NCI-H82 (cell line): ENCODE data around the gene LRIG2.
"Not testable (repeated sequence)": the region's sequence is repeated elsewhere in the genome, so short reads cannot be mapped to it uniquely, and the experiment has no call there.

Experiments used
- DNase-seq: peaks from one replicate; lab custom pipeline; 2025; lab: John Stamatoyannopoulos, UW

Gene LRIG2, protein sequence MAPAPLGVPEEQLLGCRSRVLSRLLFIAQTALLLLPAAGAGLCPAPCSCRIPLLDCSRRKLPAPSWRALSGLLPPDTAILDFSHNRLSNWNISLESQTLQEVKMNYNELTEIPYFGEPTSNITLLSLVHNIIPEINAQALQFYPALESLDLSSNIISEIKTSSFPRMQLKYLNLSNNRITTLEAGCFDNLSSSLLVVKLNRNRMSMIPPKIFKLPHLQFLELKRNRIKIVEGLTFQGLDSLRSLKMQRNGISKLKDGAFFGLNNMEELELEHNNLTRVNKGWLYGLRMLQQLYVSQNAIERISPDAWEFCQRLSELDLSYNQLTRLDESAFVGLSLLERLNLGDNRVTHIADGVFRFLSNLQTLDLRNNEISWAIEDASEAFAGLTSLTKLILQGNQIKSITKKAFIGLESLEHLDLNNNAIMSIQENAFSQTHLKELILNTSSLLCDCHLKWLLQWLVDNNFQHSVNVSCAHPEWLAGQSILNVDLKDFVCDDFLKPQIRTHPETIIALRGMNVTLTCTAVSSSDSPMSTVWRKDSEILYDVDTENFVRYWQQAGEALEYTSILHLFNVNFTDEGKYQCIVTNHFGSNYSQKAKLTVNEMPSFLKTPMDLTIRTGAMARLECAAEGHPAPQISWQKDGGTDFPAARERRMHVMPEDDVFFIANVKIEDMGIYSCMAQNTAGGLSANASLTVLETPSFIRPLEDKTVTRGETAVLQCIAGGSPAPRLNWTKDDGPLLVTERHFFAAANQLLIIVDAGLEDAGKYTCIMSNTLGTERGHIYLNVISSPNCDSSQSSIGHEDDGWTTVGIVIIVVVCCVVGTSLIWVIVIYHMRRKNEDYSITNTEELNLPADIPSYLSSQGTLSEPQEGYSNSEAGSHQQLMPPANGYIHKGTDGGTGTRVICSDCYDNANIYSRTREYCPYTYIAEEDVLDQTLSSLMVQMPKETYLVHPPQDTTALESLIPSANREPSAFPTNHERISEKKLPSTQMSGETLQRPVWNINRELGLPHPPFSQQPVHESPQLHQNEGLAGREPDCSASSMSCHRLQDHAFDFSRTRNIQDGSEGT

DNA sequence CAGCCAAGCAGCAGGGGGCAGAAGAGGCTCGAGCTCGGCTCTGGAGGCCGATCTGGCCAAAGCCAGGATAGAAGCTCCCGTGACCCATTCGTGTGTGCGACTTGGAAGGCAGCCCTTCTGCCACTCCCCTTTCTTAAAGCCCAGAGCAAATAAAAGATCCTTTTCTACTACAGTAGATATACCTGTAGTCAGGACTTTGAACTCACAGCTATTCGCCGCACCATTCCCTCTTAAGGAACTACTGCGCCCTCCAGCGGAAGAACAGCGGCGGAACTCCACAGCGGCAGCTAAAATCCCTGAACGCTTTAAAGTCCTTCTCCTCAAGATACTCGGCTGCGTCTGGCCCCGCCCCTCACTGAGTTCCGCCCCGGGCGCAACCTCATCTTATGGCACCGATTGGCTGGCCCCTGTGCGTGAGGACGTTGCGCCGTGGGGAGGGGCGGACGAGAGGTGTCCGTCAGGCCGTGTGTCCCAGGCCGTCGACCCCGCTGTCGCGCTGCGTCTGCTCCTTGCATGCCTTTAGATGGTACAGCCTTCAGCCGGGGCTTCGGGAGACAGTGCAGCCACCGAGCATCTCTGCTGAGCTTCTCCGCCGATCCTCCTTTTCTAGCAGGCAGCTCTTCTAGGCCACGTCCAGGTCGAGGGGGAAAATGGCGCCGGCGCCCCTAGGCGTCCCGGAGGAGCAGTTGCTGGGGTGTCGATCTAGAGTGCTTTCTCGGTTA lies at the start of gene LRIG2:
TSS of gene LRIG2 (plus strand) at position 442 of the 722 bp plus-strand sequence. CDS start at position 651, 209 bp downstream.
- DNase-seq, result peak; percentile 100

DNA sequence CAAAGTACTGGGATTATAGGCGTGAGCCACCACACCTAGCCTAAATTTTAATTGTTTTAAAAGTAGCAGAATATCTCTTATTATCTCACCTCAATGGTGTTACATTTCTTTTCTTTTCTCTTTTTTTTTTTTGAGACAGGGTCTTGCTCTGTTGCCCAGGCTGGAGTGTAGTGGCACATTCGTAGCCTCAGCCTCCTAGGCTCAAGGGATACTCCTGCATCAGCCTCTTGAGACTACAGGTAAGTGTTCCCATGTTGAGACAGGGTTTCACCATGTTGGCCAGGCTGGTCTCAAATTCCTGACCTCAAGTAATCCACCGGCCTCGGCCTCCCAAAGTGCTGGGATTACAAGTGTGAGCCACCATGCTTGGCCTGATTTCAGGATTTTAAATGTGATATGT lies 49.7 kb upstream of the LRIG2 start:
- DNase-seq, result not testable (repeated sequence)

DNA sequence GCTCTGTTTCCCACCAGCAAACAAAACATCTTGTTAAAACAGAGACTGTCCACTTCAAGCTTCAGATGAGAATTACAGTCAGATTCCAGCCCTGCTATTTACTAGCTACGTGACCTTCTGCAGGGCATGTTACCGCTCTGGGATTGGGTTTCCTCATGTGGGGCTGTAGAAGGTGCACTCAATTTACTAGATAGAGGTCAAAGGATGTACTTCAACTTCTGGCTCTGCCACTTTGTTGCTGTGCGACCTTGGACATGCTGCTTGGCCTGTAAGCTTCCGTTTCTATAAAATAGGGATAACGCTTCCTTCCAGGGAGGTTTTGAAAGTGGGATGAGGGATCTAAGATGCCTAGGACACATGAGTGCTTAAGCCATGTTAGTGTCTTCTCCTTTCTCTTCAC lies 46.0 kb upstream of the LRIG2 start:
- no peak for DNase-seq

DNA sequence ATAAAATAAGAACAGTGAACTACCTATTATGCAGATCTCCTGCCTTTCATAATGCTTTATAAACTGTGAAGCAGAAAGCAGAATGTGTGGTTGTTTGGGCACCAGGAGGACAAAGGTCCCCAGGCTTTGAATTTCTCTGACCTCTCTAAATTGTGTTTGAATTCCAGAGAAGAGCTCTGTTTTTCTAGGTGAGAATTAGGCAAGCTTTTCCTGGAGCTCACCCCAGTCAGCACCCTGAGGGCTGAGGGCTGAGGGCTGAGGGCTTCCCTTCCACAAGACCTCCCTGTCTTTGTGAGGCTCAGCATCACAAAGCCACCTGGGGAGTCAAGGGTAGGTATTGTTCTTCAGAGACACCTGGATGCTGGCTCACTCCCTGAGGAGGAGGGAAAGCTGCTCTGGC lies 45.5 kb upstream of the LRIG2 start:
- no peak for DNase-seq

DNA sequence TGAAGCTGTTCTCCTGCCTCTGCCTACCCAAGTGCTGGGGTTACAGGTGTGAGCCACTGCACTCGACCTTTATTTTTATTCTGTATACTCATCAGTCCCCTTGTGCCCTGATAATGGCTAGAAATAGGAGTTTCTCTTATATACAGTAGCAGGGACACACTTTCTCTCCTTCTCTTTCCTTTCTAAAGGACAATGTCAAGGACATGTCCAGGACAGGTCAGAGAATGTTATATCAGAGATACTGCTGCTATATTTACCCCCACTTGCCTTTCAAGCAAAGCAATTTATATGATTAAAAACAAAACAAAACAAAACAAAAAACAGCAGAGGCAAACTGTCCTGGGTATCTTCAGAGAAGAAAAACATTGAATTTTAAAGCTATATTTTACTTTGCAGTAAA lies 43.2 kb upstream of the LRIG2 start:
- DNase-seq, result no peak

DNA sequence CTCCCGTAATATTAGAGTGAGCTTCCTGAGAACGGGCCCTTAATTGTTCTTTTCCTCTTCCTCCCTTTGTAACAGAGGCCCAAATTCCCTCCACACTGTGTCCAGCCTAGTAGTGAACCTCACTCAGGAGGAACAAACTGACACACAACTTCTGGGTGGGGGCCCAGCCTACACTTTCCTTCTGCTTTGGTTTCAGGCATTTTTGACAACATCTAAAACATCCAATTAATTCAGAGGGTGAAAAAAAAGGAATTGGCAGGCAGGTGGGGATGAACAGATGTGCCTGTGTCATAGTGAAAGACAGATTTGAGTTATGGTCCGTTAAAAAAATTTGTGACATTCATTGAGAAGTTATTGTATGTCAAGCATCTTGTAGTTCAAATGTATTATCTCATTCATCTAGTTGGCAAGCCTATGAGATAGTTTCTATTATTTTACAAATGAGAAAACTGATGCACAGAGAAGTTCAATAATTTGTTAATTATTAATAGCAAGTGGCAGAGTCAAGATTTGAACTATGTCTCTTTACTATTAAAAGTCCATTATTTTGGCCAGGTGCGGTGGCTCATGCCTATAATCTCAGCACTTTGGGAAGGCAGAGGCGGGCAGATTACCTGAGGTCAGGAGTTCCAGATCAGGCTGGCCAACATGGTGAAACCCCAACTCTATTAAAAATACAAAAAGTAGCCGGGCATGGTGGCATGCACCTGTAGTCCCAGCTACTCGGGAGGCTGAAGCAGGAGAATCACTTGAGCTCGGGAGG lies 41.6 kb upstream of the LRIG2 start:
- DNase-seq, result no peak

DNA sequence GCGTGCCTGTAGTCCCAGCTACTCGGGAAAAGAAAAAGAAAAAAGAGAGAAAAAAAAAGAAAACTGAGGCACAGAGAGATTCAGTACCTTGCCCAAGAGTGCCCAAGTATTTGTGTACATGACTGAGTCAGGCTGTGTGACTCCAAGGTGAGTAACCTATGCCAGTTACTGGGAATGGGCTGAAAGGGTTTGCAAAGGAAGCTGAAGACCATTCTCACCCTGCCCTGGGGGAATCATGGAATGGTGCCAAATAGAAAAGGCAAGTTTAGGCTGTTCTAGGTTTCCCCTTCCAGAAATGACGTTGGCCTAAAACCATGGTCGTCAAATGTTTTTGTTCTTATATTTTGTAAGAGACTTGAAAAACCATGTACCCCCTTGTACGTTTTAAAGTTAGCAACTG lies 37.9 kb upstream of the LRIG2 start:
- DNase-seq, result no peak

DNA sequence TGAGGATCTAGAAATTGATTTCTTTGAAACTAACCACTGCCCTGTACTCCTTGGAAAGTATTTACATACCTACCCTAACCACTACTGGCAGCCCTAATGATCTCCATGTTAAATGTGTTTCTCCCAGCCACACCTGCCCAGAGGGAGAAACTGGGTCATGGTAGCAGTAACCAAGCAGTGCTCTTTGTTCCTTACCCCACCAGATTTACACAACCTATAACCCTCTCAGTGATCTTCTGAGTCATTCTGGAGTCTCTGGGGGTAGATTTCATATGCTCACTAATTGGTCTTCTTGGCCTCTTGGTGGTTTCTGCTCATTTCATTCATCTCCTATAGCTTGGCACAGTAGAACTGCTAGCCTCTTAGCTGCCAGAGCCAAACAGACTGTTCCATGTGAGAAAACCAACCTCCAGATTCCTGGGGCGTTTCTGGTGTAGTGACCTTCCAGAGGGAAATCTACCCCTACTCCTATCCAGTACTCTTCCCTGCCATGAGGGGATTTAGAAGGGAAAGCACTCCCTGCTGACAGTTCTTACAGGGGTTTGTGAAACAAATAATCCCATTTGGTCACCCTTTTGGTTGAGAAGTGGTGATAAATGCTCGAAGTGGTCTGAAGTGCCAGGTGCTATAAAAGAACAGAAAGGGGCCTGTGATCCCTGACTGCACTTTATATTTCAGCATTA lies 36.2 kb upstream of the LRIG2 start:
- DNase-seq, result peak; percentile 54

DNA sequence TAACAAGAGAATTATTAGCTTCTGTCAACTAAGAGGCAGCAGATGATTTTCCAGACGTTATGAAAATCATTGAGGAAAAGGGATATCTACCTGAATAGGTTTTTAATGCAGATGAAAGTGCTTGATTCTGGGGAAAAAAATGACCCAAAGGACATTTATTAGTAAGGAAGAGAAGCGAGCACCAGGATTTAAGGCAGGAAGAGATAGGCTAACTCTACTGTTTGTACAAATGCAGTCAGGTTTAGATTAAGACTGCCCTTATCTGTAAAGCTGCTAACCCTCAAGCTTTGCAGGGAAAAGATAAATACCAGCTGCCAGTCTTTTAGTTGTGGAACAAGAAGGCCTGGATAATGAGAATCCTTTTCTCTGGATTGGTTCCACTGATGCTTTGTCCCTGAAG lies 33.0 kb upstream of the LRIG2 start:
- peak; percentile 88 for DNase-seq

DNA sequence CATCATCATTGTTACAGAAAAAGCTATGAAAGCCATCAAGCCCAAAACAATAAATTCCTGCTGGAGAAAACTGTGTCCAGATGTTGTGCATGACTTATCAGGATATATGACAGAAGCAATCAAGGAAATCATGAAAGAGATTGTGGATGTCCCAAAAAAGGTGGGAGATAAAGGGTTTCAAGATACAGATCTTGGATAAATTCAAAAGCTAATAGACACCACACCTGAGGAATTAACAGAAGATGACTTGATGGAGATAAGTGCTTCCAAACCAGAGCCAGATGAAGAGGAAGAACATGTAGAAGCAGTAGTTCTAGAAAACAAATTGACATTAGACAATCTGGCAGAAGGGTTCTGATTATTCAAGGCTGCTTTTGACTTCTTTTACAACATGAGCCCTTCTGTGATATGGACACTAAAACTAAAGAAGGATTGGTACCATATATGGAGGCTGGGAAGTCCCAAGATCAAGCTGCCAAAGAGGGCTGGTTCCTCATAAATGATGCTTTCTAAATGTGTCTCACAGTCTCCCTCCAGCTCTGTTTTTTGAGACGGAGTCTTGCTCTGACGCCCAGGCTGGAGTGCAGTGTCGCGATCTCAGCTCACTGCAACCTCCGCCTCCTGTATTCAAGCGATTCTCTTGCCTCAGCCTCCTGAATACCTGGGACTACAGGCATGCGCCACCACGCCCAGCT lies 32.1 kb upstream of the LRIG2 start:
- no peak for DNase-seq

DNA sequence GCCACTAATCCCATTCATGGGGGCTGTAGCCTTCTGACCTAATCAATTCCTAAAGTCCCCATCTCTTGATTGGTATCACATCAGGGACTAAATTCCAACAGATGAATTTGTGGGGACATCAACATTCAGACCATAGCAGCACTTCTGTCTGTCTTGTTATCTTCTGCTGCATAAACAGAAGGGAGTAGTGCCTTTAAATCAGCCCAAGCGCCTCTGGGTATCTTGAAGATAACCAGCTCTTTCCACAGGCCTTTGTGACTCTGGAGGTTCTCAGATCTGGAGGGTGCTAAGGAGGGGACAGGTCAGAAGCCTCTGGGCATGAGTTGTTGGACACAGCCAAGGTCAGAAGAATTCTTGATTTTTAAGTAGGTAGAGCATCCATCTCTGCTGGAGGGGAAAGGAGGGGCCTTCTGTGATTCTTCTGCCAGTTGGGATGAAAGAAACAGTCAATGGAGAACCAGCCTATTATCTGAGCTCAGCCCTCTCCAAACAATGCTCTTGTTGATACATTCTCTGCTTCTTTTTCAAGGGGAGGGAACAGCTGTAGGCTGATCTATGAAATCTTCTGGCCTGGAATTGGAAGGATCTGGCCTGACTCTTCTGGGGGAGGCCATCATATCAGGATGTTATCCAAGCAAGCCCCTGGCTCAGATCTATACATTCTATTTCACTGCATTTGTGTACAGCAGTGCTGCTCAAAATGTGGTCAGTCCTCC lies 31.3 kb upstream of the LRIG2 start:
- DNase-seq, result no peak

DNA sequence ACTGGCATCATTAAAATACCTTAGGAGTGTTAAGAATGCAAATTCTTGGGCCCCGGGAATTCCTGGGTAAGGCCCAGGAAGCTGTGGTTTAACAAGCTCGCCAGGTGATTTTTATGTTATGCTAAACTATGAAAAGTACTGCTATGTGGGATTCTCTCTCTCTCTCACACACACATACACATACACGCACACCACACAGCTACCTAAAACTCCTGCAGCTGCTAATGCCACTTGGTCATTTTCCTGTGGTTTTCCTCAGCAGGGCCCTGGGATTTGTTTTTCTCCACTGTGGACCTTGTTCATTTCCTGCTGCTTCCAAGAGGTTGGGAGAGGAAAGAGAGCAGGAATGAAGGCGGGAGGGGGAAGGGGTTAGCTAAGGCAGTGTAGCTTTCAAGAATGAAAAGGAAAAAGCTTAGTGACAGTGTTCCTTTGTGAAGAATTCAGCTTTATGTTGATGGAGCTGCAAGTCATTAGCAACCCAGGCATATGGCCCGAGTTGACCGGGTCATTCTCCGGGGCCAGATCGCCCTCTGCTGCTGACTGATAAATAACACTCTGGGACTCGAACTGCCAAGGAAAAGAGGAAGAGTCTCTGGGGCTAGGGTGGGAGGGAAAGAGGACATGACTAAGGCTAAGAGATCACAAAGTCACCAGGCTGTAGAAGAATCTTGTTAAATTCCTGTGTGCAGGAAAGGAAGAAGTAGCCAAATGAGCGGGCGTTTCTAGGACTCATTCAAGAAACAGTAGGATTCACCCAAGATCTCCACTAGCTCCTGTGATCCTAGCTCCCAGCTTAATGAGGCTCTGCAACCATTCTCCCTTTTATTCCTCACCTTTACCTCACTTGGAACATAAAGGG lies 30.5 kb upstream of the LRIG2 start:
- DNase-seq, result peak; percentile 87

DNA sequence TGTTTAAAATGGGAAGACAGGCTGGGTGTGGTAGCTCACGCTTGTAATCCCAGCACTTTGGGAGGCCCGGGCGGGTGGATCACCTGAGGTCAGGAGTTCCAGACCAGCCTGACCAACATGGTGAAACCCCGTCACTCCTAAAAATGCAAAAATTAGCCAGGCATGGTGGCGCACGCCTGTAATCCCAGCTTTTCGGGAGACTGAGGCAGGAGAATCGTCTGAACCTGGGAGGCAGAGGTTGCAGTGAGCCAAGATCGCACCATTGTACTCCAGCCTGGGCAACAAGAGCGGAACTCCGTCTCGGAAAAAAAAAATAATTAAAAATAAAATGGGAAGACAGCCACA lies 29.9 kb upstream of the LRIG2 start:
- not testable (repeated sequence) for DNase-seq

DNA sequence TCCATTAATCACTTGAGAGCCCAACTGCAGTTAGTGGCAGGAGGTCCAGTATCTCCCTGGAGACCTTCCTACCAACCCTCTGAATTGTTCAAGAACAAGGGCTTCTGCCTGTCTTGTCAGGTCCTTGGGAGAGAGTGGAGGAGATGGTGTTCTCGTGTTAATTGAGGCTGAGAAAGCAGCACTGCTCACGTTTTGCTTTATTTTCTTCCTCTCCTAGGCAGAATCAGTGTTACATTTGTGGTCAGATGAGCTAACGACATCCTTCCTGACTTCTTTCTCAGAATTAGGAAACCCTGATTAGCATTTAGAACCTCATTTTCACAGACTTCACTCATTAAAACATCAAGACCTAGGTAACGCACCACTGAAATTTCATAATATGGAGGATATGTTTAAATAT lies 26.4 kb upstream of the LRIG2 start:
- no peak for DNase-seq

DNA sequence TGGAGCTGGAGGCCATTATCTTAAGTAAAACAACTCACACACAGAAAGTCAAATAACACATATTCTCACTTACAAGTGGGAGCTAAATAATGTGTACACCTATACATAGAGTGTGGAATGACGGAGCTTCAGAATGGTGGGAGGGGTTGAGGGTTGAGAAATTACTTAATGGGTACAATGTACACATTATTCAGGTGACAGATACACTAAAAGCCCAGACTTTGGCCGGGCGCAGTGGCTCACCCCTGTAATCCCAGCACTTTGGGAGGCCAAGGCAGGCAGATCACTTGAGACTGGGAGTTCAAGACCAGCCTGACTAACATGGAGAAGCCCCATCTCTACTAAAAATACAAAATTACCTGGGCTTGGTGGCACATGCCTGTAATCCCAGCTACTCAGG lies 24.9 kb upstream of the LRIG2 start:
- DNase-seq, result no peak

DNA sequence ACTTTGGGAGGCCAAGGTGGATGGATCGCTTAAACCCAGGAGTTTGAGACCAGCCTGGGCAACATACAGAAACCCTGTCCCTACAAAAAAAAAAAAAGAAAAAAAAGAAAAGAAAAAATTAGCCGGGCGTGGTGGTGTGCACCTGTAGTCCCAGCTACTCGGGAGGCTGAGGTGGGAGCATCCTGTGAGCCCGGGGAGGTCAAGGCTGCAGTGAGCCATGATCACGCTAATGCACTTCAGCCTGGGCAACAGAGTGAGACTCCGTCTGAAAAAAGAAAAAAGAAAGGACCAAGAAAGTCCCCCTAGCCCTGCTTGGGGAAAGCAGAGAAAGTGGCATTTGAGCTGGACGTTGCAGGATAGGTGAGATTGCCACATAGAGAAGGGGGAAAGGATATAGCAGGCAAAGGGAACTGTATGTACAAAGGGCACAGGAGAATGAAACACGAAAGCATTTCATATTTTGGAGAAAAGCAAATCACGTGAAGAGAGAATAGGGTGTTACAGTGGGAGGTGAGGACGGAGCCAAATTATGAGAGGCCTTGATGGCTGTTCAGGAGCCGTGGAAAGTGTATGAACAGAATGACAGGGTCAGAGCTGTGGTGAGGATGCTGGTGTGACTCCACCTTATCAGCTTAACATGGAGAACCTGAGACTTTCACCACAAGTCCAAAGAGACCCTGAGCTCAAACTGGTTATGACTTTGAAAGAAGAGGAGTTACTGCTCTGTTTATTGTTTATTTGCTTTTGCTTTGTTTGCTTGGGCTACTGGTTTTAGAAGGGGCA lies 19.5 kb upstream of the LRIG2 start:
- no peak for DNase-seq

DNA sequence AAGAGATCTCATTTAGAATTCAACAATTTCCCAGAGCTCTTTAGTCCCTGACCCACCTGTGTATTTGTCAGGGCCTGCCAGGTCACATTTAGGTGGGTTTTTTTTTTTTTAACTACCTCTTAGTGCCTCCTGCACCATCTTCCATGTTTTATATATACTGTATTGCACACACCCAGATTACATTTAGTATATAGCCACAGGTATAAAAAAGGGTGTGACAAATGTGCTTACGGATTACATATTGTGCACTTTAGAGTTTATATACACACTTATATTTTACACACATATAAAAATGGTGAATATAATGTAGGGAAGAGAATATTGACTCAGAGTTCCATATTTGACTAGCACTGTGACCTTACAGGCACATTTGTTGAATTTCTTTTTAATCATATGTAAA lies 17.4 kb upstream of the LRIG2 start:
- no peak for DNase-seq

DNA sequence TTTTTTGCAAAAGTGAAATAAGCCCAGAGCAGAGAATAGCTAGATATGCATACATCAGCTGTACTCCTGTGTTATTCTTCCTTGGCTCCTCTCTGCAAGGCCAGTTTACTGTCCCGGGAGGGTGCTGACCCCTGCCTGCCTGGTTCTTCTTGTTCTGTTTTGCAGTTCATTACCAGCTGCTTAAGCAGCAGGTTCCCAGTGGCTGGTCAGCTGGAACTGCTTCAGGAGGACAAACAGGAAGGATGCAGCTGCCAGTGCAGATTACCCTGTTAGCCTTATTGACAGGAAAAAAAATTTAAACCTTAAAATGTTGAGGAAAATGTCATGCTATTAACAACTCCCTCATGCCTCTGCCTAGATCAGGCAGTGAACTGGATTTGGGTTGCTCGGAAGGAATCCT lies 16.0 kb upstream of the LRIG2 start:
- DNase-seq, result peak; percentile 28
